GM19025 (cell line): ENCODE results near the gene CST4.
"Not testable (repeated sequence)": the region's sequence is repeated elsewhere in the genome, so short reads cannot be mapped to it uniquely, and the experiment has no call there.

Experiments used
- ATAC-seq: cut with Tn5 transposase; IDR thresholded peaks from one replicate; pipeline ENCODE4 v1.9.1; 2021; ENCODE audit warnings: mild to moderate bottlenecking, low read depth, moderate library complexity; ENCODE audit not compliant: unreplicated experiment

The CST4 gene

GRCh38 chr20:23690581-23690980, 1.7 kb upstream of the CST4 start:
- no peak for ATAC-seq

DNA sequence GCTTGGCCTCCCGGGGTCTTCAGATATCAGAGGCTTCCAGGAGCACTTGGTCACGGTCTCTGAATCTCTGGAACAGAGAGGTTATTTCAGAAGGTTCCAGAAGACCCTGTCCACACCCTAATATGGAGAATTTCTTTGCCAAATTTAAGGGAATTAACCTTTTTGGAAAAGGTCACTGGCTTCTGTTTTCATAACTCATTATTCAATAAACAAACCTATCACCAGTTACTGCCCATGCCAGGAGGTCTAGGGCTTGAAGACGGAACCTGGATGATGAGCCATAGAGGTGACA, 507 bp upstream of the CST4 start:
- ATAC-seq, result no peak

DNA sequence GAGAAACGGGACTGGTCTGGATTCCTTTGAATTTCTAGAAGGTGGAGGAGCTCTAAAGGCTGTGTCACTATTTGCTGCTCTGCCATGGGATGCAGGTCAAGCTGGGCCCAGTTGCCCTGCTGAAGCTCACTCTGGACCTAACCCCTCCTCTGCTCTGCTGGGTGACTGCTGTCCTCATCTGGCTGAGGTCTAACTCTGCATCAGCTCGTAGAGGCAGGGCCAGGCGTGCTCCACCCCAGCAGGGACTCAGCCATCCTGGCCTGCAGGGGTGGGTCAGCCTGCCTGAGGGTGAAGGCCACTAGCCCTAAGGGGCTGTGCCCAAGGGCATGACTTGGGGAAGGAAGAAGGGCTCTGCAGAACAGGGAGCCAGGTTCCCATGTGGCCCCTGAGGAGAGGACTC, 852 bp downstream of the CST4 start:
- no peak for ATAC-seq

GRCh38 chr20:23686046-23686750, 2.6 kb downstream of the CST4 start:
- ATAC-seq, result no peak

DNA sequence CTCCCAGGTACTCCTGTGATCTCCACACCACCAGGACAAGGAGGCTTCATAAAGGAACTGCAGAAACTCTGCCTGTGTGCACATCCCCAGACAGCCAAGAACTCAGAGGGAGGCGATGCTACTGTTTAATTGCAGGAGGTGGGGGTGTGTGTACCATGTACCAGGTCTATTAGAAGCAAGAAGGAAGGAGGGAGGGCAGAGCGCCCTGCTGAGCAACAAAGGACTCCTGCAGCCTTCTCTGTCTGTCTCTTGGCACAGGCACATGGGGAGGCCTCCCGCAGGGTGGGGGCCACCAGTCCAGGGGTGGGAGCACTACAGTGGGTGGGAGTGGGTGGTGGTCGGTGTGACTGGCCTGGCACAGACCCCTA, 3.3 kb downstream of the CST4 start:
- ATAC-seq, result not testable (repeated sequence)

DNA sequence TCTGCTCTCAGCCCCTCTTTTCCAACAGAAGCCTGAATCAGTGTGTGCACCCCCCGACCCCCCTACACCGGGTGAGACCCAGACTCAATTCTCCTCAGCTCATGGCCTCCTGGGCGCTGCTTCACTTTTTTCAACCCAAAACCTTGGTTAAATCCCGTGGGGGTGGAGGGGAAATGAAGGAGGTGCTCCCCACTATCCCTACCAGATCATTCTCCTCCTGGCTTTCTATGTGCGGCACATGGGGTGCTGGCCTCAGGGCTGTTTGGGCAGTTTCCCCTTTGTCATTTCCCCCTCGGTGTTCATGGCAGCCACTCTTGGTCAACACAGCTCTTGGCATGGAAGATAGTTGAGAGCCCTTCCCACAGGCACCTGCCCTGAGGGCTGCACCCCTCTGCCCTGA, 4.6 kb downstream of the CST4 start:
- ATAC-seq, result no peak

- ATAC-seq, result no peak
Observed at GRCh38 chr20:23683807-23684206, 5.0 kb downstream of the CST4 start.

DNA sequence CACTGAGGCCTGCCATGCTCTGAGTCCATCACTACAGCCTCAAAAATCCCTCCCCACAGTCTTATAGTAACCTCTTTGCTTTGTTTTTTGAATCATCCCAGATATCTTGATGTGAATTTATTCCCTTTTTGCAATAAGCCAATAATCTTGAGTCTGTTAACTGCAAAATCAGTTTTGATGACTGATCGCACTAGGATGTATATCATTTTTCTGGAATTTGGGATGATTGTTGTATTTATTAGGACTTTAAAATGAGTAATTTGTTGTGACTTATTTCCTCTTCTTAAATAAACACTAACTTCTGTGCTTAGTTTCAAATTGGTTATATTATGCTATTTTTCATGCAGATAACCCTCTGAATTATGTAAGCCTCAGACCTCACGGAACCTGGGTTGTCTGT, 5.6 kb downstream of the CST4 start:
- ATAC-seq, result no peak

- no peak for ATAC-seq
Observed at GRCh38 chr20:23680146-23680545, 8.7 kb downstream of the CST4 start.

DNA sequence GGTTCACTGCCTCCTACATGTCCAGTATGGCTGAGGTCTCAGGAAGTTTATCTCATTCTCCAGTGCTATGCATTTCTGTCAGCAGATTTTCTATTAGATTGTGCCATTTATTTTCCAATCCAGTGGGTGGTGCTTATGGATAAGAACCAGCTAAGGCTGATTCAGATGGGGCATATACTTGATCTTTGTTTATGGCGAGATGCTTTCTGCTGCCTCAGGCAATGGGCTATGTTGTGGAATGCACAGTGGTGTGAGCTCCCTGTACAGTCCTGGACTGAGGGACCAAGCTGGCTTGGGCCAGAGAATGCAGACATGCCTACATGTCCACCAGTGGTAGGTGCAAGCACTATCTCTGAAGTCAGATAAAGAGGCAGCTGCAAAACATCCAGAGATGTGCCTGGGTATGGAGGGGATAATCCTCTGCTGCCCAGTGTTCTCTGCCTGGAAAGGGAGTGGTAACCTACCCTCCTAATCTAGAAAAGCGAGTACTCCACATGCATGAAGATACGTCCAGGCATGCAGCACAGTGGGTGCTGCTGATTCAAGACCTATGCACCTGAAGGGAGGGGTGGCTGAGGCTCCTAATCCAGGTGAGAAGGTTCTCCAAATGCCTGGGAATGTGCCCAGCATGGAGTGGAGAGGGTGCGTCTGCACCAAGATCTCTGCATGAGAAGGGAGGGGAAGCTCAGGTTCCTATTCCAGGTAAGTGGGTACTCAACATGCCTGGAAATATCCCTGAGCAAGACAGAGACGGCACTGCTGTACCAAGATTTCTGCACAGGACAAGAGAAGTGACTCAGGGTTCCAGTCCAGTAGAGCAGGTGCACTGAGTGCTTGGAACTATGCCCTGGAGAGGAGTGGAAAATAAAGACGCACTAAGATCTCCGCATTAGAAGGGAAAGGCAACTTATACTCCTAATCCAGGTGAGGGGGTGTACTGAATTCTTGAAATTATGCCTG, 9.4 kb downstream of the CST4 start:
- no peak for ATAC-seq

DNA sequence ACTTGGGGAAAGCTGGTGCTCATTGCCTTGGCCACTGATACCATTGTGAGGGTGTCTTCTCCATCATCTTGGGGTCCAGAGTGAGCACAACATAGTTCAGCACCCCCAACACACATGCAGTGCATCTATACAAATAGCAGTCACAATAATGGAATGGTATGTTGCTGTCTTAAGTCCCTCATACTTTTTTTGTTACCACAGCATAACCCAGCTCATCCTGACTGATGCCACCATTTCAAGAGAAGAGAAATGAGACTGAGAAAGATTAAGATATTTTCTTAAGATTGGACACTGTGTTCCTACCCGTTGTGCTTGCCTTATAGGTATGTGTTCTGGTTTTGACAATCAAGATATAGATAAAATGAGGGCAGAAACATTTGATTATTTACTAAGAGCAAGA, 15.6 kb downstream of the CST4 start:
- no peak for ATAC-seq

GRCh38 chr20:23672158-23672557, 16.7 kb downstream of the CST4 start:
- ATAC-seq, result no peak

GRCh38 chr20:23671479-23671878, 17.4 kb downstream of the CST4 start:
- ATAC-seq, result no peak

DNA sequence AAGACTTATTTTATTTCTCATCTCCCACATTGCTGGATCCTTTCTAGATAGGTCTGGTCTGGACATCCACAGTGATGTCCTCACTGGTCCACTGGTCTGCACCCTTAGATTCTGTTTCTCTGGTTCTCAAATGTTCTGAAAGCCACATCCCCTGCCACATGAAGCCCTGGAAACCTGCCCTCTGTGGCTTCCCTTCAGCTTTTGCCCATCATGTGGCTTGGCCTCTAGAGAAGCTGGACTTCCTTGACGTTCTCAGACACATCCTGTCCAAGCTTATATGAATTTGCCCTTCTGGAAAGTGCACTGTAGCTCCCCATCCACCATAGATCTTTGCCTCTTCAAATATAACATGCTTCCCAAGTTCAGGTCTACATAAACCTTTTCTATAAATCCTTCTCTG, 18.5 kb downstream of the CST4 start:
- no peak for ATAC-seq

GRCh38 chr20:23669866-23670265, 19.0 kb downstream of the CST4 start:
- no peak for ATAC-seq

- no peak for ATAC-seq
Observed at GRCh38 chr20:23669327-23669726, 19.5 kb downstream of the CST4 start.

GRCh38 chr20:23668477-23668951, 20.3 kb downstream of the CST4 start:
- ATAC-seq, result no peak

DNA sequence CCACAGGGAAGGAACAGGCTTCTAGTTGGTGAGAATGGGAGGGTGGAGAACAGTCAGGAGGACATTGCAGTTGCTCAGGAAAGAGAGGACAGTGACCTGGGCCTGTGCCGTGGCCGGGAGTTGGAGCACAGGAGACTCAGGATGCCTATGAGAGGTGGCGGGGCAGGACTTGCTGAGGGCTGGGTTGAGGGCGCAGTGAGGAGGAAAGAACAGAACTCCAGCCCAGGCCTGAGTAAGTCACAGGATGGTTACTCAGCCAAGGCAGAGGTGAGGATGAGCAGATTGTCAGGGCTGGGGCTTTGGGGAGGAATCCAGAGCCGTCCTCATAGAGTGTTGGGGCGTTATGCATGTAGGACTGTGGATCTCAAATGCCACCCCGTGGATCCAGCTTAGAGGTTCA, 21.2 kb downstream of the CST4 start:
- ATAC-seq, result no peak

DNA sequence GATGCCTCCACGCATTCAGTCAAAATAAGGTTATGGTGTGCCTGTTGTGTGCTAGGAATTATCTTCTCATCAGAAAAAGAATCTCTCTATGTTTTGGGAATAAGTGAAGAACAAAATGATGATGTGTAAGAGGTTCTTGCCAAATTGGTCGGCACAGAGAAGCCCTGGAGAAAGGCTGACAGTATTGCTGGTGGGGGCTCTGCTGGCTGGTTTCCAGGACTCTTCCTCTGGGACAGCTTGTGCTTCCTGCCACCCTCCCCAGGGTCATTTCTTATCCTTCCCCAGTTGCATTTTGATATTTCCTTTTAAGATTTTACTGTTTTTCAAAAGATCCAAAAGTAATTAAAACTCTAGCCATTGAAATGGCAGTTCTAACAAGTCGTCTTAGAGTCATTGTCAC, 22.1 kb downstream of the CST4 start:
- no peak for ATAC-seq

DNA sequence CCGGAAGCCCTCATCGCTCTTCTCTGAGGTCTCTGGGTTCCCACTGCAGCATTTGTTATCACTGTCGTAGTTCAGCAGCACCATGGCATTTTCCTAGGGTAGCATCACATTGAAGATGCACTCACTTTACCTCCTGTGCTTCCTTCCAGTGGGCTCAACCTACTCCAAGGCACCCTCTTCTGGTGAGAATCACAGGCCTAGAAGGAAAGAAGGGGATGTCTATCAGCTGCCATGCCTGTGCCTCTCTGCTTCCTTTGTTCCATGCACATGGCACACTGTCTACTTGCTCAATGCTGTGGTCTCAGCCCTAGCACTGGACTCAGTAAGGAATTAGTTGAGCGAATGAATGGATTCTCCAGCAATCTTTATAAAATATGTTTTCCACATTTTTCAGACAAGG, 22.6 kb downstream of the CST4 start:
- ATAC-seq, result no peak

GRCh38 chr20:23664954-23665353, 23.9 kb downstream of the CST4 start:
- ATAC-seq, result no peak

DNA sequence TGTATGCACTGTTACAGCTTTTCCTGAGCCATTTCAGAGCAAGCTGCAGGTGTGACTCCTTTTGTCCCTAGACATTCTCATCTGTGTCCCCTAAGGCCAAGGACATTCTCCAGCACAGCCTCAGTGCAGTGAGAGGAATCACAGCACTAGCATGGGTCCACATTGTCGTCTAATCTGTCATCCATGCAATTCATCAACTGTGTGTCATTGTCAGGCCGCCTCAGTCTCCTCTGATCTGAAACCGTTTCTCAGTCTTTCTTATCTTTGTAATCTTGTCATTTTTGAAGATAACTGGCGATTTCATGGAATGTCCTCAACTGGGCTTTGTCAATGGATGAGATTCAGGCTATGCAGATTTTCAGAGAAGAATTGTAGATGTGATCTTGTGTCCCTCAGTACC, 24.8 kb downstream of the CST4 start:
- not testable (repeated sequence) for ATAC-seq
